ENCODE results near the gene JUND.

- TF ChIP-seq CTCF (IDR thresholded peaks at IDR 0.05) (no peak), POLR2A (IDR thresholded peaks at IDR 0.05) (no peak)
Measured at GRCh38 chr19:18245297-18245696, 36.1 kb downstream of the JUND start.
